Brain pericyte (primary cell): Measurements from ENCODE around the gene PCNT.

Experiments used
- DNase-seq: peaks from one replicate; pipeline ENCODE4 v3.0.0-alpha.2; 2012; ENCODE audit warnings: low read depth, low spot score

Gene PCNT

GRCh38 chr21:46336603-46337002 lies 12.6 kb downstream of the PCNT start:
- DNase-seq = no peak

DNA sequence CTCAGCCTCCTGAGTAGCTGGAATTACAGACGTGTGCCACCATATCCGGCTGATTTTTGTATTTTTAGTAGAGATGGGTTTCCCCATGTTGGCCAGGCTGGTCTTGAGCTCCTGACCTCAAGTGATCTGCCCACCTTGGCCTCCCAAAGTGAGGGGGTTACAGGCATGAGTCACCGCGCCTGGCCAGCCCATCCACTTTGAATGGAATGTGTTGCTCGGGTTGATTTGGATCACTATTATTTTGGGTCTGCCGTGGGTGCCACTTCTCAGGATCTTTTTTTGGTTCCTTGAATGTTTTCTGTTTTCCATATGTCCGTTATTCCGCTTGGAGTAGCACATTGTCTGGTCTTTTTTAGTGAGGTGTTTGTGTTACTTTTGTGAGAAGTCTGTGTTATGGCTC lies 17.0 kb downstream of the PCNT start:
- no peak for DNase-seq

DNA sequence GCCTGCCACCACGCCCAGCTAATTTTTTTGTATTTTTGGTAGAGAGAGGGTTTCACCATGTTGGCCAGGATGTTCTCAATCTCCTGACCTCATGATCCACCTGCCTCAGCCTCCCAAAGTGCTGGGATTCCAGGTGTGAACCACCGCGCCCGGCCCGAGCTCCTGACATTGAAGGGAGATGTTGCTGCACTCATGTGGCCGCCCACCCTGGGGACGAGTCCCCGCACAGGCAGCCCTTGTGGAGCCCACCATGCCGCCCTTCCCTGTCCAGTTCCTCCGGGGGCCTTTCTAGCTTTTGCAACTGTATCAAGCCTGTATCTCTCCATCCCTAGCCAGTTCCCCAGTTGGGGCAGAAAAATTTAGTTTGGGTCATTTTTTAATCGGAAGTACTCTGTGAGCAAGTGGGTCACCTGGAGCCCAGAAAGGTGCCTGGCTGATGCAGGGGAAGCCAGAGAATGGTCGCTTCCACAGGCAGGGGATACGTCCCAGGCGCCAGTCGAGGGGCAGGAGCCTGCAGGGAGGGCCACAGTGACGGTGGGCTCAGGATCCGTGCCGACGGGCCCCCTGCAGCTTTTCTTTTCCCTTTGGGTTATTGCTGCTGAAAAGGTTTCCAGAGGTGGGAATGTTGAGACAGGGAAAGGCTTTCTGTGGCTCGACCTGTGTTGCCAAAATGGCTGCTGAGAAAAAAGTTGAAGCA lies 20.4 kb downstream of the PCNT start:
- no peak for DNase-seq

DNA sequence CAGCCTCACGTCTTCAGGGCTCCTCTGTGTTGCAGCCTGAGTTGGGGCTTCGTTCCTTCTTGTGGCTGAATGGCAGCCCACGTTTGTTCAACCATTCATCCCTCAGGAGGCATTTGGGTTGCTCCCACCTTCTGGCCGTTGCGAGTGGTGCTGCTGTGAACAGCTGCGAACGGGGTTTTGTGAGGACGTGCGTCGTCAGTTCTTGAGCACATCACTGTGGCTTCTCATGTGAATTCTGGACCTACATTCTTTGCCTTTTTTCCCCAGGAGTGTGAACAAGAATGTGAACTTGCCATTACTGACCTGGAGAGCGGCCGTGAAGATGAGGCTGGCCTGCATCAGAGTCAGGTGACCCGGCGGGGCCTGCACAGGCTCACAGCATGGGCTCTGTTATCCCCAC lies 21.9 kb downstream of the PCNT start:
- no peak for DNase-seq

DNA sequence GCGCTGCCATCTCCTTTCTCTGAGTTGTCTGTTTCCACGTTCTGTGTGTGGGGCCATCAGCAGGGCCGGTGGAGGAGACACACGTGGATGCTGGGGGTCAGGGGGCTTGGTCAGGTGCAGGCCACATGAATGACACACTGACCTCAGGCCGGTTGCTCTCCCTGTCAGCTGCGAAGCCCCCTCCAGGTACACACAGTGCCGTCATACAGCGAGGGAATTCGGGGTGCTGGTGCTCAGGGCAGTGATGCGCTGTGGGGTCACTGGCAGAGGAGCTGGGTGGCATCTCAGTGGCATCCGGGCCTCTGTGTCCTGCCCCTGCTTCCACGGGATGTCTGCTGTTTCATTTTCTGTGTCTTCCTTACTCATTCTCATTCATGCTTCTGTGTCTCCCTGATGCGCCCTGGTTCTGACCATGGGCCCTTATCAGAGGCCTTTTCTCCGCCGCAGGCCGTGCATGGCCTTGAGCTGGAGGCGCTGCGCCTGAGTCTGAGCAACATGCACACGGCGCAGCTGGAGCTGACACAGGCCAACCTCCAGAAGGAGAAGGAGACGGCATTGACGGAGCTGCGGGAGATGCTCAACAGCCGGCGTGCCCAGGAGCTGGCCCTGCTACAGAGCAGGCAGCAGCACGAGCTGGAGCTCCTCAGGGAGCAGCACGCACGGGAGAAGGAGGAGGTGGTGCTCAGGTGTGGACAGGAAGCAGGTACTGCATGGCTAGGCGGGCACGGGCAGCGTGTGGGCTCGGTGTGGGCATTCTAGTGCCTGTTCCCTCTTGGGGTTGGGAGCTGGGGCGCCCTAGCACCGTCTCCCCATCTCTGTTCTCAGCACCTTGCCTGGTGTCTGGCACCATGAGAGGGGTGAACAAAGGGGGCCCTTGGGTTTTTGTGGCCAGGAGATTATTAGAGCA lies 22.6 kb downstream of the PCNT start:
- no peak for DNase-seq

DNA sequence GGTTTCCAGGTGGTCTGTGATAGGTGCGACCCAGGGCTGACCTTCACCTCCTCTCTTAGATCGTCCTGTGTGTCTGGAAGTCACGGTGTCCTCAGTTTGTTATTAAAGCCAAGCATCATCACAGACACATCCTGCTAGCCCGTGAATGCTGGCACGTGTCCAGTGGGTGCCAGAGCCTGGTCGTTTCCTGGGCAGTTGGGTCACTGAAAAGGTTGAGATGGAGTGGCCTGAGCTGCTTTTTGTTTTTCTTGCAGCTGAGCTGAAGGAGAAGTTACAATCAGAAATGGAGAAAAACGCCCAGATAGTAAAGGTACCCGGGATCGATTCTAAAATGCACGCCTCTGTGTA lies 23.2 kb downstream of the PCNT start:
- no peak for DNase-seq

GRCh38 chr21:46347791-46348381 lies 23.9 kb downstream of the PCNT start:
- DNase-seq = no peak

- no peak for DNase-seq
These were observed 25.3 kb downstream of the PCNT start for GRCh38 chr21:46349134-46349760.

GRCh38 chr21:46350571-46350970 lies 26.6 kb downstream of the PCNT start:
- DNase-seq = no peak

DNA sequence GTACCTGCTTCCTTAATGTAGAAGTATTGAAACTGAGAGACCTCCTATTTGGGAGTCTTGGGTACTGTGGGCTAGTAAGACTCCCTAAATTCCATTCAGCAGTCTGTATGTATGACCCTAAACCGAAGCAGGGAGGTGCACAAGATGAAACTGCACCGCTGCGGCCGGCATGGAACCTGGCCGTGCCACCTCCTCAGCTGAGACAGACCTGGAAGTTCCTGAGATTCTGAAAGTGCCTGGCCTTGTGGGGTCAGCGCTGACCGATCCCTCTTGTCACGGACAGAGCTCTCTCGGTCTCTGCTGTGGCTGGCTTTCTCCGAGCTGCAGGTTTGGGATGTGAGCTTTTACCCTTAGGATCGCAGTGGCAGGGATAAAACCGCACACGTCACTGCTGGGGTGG lies 27.0 kb downstream of the PCNT start:
- no peak for DNase-seq

GRCh38 chr21:46351476-46352163 lies 27.7 kb downstream of the PCNT start:
- DNase-seq = no peak

- DNase-seq = no peak
These were observed 28.2 kb downstream of the PCNT start for GRCh38 chr21:46352164-46352515.

GRCh38 chr21:46352913-46353312 lies 29.0 kb downstream of the PCNT start:
- no peak for DNase-seq

DNA sequence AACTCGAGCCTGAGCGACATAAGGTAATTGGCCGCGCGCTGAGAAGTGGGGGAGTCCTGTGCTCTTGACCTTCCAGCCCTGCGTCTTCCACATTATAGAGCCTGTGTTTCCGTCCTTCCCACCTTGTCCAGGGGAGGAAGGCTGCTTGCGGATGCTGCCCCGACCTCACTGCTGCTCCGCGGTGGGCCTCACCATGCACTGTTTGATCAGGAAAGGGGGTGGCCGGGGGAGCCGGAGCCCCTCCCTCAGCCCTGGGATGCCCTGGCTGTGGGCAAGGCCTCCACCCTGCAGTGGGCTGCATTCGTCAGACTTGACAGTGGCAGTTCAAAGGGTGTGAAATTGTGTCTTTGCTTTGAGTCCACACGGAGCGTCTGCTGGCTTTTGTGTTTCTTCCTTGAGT lies 30.1 kb downstream of the PCNT start:
- DNase-seq = no peak

DNA sequence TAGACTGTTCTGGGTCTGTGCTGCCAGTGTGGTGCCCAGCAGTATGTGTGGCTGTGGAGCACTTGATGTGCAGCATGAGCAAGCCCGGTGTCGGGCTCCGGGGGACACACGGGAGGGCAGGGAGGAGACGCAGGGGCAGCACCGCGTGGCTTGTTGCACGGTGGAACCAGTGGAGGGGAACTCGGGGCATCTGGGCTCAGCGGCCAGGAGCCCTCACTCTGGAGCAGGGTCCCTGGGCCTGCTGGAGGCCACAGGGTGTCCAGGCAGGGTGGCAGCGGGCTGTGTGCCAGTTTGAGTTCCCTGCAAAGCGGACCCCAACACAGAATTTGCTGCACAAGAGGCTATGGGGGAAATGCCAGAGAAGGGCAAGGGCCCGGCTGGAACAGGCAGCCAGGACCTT lies 30.6 kb downstream of the PCNT start:
- no peak for DNase-seq

DNA sequence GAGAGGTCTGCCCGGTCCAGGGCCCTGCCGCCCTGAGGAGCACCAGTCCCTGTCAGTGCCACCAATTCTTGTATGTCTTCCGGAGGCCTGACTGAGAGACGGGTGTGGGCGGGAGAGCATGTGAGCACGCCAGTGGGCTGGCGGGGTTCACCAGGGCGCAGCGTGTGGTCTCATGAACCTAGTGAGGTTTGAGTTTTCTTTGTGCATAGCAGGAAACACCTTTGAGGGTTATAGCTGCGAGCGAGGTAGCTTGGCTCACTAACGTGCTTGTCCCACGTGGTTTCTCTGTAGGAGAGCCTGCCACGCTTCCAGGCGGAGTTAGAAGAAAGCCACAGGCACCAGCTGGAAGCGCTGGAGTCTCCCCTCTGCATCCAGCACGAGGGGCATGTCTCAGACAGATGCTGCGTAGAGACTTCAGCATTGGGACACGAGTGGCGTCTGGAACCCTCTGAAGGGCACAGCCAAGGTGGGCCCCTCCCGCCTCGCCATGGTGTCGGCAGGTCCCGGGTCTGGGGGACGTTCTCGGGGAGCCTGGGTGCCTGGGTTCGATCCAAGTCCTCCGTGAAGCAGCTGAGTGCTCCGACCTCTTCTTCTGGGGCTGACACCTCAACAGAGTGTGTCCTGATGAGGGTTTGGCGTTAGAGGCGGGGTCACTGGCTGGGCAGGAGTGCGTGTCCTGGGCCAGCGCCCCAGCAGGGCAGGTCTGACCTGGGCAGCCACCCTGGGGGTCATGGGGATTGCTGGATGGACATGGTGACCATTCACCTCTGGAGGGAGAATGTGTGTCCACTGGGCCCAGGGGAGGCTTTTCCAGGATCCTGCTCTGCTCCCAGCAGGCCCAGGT lies 31.4 kb downstream of the PCNT start:
- no peak for DNase-seq

GRCh38 chr21:46356005-46356338 lies 32.0 kb downstream of the PCNT start:
- no peak for DNase-seq

DNA sequence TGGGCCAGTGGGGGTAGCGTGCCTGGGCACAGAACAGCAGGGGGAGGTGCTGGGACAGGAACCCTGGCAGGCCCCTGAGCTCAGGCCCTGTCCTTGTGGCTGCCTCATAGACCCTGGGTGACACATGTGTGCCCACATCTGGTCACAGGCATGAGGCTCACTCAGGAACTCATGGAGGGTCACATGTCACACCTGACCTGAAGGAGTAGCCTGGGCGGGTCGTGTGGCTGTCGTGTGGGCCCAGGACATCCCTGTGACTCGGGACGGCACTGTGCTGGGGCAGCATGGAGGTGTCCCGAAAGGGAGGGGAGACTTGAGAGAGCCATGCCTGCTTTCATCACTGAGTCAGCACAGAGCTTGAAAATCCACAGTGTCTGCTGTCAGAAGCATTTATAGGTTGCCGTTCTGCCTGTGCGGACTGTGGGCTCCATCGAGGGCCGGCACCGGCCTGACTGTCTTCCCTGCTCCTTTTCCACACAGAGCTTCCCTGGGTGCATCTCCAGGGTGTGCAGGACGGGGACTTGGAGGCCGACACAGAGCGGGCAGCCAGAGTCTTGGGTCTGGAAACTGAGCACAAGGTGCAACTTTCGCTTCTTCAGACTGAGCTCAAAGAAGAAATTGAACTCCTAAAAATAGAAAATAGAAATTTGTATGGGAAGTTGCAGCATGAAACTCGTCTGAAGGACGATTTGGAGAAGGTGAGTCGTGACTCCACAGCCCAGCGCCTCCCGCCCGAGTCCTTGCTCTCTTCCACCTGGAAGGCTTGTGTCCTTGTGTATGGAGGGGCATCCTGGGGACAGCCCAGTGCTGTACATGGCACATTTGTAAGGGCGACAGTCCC lies 32.8 kb downstream of the PCNT start:
- no peak for DNase-seq

GRCh38 chr21:46357335-46357604 lies 33.3 kb downstream of the PCNT start:
- no peak for DNase-seq

- DNase-seq = no peak
These were observed 33.9 kb downstream of the PCNT start for GRCh38 chr21:46357684-46358425.
